ENCODE measurements around the gene CEP290. TPM values are rescaled to one million over a fixed set of nuclear protein-coding genes. Genes with fewer than 3 reads are reported as not detected.

The CEP290 gene
- total and polyA plus RNA-seq, 10 of the 15 experiments (the other 5 are each of a cell fraction or from before 2014, with no cell fraction given): 4.8 to 15.7 (median 10.7) TPM

DNA sequence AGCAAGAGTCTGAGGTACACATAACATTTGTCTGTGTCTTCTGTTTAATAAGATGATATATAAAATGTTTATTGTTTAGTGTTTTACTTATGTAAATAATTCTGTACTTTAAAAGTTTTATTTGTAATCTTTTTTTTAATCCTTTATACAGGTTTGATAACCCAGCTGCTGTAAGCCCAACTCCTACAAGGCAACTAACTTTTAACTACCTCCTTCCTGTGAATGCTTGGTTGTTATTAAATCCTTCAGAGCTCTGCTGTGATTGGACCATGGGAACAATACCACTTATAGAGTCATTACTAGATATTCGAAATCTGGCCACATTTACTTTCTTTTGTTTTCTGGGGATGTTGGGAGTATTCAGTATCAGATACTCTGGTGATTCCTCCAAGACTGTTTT lies 24.3 kb upstream of the CEP290 start:
- H3K9me3 ChIP-seq (replicated peaks; ENCODE audit: control insufficient read depth, insufficient read depth, low read length): no peaks in the 10 kb centered on the region
- no peak for ATAC-seq
- CTCF ChIA-PET: interaction anchor here (0.6 to 1.6 kb wide), 4 partner anchors 12 to 468 kb away, joined by 3 to 4 read pairs (median 4); no protein-coding TSS in a partner anchor
- no peak for TF ChIP-seq BCL11A (IDR thresholded peaks at IDR 0.05; ENCODE audit: low read depth, low read length)
- TF ChIP-seq, protein P1, sequence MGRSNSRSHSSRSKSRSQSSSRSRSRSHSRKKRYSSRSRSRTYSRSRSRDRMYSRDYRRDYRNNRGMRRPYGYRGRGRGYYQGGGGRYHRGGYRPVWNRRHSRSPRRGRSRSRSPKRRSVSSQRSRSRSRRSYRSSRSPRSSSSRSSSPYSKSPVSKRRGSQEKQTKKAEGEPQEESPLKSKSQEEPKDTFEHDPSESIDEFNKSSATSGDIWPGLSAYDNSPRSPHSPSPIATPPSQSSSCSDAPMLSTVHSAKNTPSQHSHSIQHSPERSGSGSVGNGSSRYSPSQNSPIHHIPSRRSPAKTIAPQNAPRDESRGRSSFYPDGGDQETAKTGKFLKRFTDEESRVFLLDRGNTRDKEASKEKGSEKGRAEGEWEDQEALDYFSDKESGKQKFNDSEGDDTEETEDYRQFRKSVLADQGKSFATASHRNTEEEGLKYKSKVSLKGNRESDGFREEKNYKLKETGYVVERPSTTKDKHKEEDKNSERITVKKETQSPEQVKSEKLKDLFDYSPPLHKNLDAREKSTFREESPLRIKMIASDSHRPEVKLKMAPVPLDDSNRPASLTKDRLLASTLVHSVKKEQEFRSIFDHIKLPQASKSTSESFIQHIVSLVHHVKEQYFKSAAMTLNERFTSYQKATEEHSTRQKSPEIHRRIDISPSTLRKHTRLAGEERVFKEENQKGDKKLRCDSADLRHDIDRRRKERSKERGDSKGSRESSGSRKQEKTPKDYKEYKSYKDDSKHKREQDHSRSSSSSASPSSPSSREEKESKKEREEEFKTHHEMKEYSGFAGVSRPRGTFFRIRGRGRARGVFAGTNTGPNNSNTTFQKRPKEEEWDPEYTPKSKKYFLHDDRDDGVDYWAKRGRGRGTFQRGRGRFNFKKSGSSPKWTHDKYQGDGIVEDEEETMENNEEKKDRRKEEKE (IDR thresholded peaks at IDR 0.05): no peak
- TF ChIP-seq, protein P2, sequence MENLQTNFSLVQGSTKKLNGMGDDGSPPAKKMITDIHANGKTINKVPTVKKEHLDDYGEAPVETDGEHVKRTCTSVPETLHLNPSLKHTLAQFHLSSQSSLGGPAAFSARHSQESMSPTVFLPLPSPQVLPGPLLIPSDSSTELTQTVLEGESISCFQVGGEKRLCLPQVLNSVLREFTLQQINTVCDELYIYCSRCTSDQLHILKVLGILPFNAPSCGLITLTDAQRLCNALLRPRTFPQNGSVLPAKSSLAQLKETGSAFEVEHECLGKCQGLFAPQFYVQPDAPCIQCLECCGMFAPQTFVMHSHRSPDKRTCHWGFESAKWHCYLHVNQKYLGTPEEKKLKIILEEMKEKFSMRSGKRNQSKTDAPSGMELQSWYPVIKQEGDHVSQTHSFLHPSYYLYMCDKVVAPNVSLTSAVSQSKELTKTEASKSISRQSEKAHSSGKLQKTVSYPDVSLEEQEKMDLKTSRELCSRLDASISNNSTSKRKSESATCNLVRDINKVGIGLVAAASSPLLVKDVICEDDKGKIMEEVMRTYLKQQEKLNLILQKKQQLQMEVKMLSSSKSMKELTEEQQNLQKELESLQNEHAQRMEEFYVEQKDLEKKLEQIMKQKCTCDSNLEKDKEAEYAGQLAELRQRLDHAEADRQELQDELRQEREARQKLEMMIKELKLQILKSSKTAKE (IDR thresholded peaks at IDR 0.05; ENCODE audit: low read depth, poor library complexity, severe bottlenecking): no peak
- TF ChIP-seq, protein P3, sequence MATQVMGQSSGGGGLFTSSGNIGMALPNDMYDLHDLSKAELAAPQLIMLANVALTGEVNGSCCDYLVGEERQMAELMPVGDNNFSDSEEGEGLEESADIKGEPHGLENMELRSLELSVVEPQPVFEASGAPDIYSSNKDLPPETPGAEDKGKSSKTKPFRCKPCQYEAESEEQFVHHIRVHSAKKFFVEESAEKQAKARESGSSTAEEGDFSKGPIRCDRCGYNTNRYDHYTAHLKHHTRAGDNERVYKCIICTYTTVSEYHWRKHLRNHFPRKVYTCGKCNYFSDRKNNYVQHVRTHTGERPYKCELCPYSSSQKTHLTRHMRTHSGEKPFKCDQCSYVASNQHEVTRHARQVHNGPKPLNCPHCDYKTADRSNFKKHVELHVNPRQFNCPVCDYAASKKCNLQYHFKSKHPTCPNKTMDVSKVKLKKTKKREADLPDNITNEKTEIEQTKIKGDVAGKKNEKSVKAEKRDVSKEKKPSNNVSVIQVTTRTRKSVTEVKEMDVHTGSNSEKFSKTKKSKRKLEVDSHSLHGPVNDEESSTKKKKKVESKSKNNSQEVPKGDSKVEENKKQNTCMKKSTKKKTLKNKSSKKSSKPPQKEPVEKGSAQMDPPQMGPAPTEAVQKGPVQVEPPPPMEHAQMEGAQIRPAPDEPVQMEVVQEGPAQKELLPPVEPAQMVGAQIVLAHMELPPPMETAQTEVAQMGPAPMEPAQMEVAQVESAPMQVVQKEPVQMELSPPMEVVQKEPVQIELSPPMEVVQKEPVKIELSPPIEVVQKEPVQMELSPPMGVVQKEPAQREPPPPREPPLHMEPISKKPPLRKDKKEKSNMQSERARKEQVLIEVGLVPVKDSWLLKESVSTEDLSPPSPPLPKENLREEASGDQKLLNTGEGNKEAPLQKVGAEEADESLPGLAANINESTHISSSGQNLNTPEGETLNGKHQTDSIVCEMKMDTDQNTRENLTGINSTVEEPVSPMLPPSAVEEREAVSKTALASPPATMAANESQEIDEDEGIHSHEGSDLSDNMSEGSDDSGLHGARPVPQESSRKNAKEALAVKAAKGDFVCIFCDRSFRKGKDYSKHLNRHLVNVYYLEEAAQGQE (IDR thresholded peaks at IDR 0.05; ENCODE audit: low read depth, low read length): no peak
- no peak for TF ChIP-seq MXI1 (IDR thresholded peaks at IDR 0.05; ENCODE audit: low read depth, low read length)
- no peak for TF ChIP-seq FOXK2 (IDR thresholded peaks at IDR 0.05)
- TF ChIP-seq TAF1 (IDR thresholded peaks at IDR 0.05; ENCODE audit: borderline replicate concordance, low read depth, low read length): no peak
- TF ChIP-seq EED (IDR thresholded peaks at IDR 0.05; ENCODE audit: low read depth): no peak
- TF ChIP-seq, protein P4, sequence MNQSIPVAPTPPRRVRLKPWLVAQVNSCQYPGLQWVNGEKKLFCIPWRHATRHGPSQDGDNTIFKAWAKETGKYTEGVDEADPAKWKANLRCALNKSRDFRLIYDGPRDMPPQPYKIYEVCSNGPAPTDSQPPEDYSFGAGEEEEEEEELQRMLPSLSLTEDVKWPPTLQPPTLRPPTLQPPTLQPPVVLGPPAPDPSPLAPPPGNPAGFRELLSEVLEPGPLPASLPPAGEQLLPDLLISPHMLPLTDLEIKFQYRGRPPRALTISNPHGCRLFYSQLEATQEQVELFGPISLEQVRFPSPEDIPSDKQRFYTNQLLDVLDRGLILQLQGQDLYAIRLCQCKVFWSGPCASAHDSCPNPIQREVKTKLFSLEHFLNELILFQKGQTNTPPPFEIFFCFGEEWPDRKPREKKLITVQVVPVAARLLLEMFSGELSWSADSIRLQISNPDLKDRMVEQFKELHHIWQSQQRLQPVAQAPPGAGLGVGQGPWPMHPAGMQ (IDR thresholded peaks at IDR 0.05; ENCODE audit: borderline replicate concordance): no peak
- no peak for TF ChIP-seq LARP7 (IDR thresholded peaks at IDR 0.05)
- no peak for TF ChIP-seq MEF2A (IDR thresholded peaks at IDR 0.05; ENCODE audit: insufficient read depth, low read depth, low read length)
- no peak for TF ChIP-seq NRF1 (conservative IDR thresholded peaks at IDR 0.05; ENCODE audit: low read depth, low read length)
- no peak for TF ChIP-seq ZNF622 (IDR thresholded peaks at IDR 0.05)
- TF ChIP-seq, protein P5, sequence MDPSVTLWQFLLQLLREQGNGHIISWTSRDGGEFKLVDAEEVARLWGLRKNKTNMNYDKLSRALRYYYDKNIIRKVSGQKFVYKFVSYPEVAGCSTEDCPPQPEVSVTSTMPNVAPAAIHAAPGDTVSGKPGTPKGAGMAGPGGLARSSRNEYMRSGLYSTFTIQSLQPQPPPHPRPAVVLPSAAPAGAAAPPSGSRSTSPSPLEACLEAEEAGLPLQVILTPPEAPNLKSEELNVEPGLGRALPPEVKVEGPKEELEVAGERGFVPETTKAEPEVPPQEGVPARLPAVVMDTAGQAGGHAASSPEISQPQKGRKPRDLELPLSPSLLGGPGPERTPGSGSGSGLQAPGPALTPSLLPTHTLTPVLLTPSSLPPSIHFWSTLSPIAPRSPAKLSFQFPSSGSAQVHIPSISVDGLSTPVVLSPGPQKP (IDR thresholded peaks at IDR 0.05; ENCODE audit: low read depth, low read length): no peak

More for the DNA sequence above, 24.3 kb upstream of the CEP290 start:
- in situ Hi-C loops (cut with MboI) (no loop called here), intact Hi-C loops (cut with micrococcal nuclease; ENCODE audit: unreplicated experiment) (no loop called here)
- no peak overlapping the region for H3K4me2 ChIP-seq (ENCODE audit: control insufficient read depth, insufficient read depth)
- RAD21 ChIA-PET (ENCODE audit: unreplicated experiment): interaction anchor here (0.6 kb wide), 1 partner anchor 1817 kb away, joined by 4 read pairs; no protein-coding TSS in a partner anchor
- H3K4me3 ChIP-seq: no peak overlapping the region
- no TSS peak for BruUV-seq (replicated peaks)
- no peaks in the 10 kb centered on the region for H3K79me2 ChIP-seq (ENCODE audit: control insufficient read depth, insufficient read depth, low read length)
- SMC1A ChIA-PET (ENCODE audit: uncharacterized antibody, unreplicated experiment): interaction anchor here (0.6 to 1.1 kb wide), 4 partner anchors 227 to 532 kb away, joined by 3 read pairs; no protein-coding TSS in a partner anchor
- WGBS (ENCODE audit: insufficient coverage, insufficient replicate concordance, low lambda C conversion rate, missing lambda C conversion rate): 44% methylated on average over 1 of the region's 1 CpG
- no peaks in the 10 kb centered on the region for H3K4me1 ChIP-seq (ENCODE audit: control insufficient read depth, insufficient read depth, low read length)
- POLR2A ChIA-PET: no interaction called here
- no peak overlapping the region for H2AFZ ChIP-seq (ENCODE audit: control insufficient read depth, low read depth, low read length)
- no peaks in the 10 kb centered on the region for H4K20me1 ChIP-seq (ENCODE audit: control insufficient read depth, insufficient read depth)
- peaks cover 0 to under 1% of the 10 kb centered on the region in 2 experiments; a peak in 2 of 4 replicates for H3K36me3 ChIP-seq (ENCODE audit: control insufficient read depth in 2 of 2, insufficient read depth in 2 of 2, low read length in 1 of 2)
- FAIRE-seq (no peak), DNase-seq (ENCODE audit: low read depth, low spot score) (no peak)
- no peaks in the 10 kb centered on the region for H3K27me3 ChIP-seq (replicated peaks in 1 of 2; ENCODE audit: control insufficient read depth in 2 of 2, insufficient read depth in 2 of 2, low read length in 1 of 2)
- no peak overlapping the region for H3K9ac ChIP-seq (ENCODE audit: control insufficient read depth, insufficient read depth, low read length)
- no peak overlapping the region for H3K27ac ChIP-seq (ENCODE audit: control insufficient read depth, insufficient read depth)

Data from GM12878 (cell line).